NK-92 (cell line): ENCODE data around the gene PPP2R5E.

Experiments used
- DNase-seq: peaks from one replicate; lab custom pipeline; 2025; ENCODE audit not compliant: unreplicated experiment; lab: John Stamatoyannopoulos, UW

PPP2R5E gene

GRCh38 chr14:63435838-63436237 lies 107.3 kb downstream of the PPP2R5E start:
- no peak for DNase-seq

- DNase-seq = no peak
These were observed 108.0 kb downstream of the PPP2R5E start for GRCh38 chr14:63435204-63435603.

DNA sequence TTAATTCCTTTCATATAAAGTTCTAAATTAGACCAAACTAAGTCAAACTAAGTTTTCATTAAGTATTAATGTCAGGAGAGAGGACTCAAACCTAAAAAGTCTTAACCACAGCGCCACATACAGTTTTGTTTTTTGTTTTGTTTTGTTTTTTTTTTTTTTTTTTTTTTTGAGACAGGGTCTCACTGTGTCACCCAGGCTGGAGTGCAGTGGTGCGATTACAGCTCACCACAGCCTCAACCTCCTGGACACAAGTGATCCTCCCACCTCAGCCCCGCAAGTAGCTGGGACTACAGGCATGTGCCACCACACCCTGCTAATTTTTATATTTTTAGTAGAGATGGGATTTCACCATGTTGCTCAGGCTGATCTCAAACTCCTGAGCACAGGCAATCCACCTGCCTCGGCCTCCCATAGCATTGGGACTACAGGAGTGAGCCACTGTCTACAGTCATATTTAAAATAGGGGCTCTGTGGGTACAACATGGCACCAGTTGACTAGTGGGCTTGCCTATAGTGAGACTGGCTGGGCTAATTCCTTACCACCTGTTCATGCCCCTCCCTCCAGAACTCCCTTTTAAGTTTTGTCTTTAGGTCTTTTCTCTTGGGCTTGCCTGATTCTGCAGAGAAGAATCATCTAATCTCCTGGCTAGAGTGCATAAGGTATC lies 110.2 kb downstream of the PPP2R5E start:
- no peak for DNase-seq

DNA sequence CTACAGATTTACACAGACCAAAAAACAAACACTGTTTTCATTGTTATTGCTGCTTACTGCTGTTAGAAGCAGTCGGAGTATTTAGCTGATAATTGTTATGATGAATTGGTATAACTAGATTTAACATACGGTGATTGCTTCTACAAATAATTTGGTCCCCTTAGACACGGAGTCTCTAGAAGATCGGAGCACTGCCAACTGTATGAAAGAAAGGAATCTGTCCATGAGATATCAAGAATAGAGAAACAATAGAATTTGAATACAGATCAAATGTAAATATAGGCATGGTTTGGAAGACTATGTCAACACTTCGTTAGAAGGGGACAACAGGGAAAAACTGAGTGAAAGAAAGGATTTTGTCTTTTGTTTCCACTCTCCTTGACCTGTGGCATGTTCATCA lies 110.9 kb downstream of the PPP2R5E start:
- DNase-seq = no peak

DNA sequence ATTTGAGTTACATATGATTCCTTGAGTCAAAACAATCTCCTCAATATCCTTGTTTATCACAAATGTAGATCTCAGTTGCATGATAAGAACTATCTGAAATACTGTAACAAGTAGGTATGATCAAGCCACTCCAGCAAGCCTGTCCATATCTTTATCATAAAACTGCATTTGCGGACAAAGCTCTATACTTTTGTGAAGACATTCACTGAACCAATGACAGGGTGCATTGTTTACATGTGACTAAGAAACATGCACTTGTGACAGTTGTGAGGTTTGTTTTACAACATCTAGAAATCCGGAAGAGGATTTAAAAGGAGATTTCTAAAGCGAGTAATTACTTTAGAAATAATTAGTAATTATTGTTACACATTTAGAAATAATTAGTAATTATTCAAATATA lies 111.7 kb downstream of the PPP2R5E start:
- no peak for DNase-seq

GRCh38 chr14:63428486-63428885 lies 114.7 kb downstream of the PPP2R5E start:
- no peak for DNase-seq

GRCh38 chr14:63426838-63427352 lies 116.3 kb downstream of the PPP2R5E start:
- no peak for DNase-seq

DNA sequence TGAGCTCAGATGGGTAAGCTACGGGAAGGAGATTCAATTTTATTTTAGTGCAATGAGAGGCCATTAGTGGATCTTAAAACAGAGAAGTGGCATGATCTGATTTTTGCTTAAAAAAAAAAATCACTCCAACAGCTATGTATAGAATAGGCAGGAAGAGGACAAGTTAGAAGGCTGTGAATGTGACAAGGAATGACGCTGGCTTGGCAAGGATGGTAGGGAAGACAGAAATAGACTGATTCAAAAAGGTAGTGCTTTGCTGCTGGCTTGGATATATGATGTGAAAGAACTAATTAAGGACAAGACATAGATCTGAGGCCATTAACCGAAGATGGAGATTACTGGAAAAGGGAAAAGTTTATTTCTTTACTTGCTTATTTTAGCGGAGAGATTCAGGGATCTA lies 119.3 kb downstream of the PPP2R5E start:
- DNase-seq = no peak

GRCh38 chr14:63423381-63423780 lies 119.8 kb downstream of the PPP2R5E start:
- no peak for DNase-seq

DNA sequence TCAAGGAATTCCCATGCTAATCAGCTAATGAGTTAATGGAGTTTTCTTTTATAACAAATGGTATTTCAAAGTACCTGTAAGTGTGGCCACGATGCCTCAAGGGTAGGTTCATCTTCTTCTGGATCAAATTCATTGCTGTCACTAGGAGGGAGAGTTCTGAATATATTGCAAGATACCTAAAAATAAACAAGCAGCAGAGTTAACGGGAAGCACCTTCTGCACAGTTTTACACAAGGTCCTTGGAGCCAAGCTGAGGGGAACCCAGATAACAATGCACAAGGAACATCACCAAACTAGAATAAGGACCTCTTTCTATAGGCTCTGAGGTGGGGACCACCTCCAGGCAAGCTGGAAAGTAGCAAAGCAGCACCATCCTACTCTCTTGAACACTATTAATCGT lies 121.3 kb downstream of the PPP2R5E start:
- no peak for DNase-seq

DNA sequence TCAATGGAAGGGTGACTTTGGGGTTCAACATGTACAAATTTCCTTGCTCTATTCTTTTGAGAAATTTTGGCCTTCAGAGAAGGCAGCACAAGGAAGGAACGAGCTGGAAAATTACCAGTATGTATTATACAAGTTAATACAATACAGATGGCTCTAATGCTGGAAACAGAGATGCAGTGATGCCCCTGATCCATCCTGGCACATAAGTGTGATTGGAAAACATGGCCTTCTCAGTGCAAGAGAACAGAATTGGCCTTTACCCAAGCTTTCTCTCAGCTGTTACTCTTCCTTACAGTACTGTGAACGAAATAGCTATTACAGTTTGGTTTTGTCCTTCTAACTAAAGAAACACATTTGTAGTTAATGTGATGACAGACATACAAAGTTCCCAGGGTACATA lies 122.0 kb downstream of the PPP2R5E start:
- no peak for DNase-seq

DNA sequence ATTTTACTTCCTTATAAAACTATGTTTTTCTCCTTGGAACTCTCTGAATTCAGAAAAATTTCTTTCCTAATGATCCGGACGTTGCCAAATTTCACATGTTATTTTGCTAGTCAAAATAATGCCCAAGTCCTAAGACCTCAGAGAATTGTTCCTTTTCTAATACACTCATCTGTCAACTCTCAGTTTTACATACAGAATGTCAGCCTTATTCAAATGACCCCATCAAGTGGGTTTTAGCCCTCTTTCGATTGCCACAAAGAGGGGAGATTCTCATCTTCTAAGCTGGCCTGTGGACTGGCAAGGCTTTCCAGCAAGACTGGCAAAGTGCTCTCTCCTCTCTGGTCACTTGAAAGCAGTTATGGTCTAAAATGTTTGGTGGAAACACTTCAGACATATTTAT lies 125.2 kb downstream of the PPP2R5E start:
- no peak for DNase-seq

- DNase-seq = no peak
These were observed 130.2 kb downstream of the PPP2R5E start for GRCh38 chr14:63413009-63413408.

GRCh38 chr14:63406333-63406732 lies 136.8 kb downstream of the PPP2R5E start:
- no peak for DNase-seq

- DNase-seq = no peak
These were observed 137.5 kb downstream of the PPP2R5E start for GRCh38 chr14:63405715-63406114.

- no peak for DNase-seq
These were observed 138.3 kb downstream of the PPP2R5E start for GRCh38 chr14:63404906-63405305.

DNA sequence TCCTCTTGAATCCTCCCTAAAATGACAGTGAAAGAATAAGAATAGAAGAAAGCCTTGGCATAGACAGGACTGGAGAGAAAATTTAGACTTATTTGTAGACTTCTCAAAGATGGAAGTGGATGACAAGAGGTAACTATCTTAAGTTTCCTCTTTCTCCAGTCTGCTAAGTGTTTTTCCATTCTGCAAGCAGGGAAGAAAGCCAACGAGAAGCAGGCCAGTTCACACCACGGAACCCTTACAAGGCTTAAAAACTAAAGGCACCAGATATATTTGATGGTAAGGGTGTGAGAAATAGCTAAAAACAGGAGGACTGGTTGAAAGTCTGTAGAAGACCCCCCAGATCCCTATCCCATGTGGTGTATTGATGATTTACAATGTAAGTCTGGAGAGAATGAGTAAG lies 141.5 kb downstream of the PPP2R5E start:
- DNase-seq = no peak

DNA sequence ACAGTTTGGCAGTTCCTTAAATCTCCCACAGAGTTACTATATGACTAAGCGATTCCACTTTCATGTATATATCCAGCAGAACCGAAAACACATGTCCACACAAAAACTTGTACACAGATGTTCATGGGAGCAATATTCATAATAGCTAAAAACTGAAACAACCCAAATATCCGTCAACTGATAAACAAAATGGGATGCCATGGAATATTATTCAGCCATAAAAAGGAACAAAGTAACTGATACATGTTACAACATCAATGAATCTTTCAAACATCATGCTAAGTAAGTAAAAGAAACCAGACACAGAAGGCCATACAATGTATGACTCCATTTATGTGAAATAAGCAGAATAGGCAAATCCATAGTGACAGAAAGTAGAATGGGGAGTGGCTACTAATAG lies 144.2 kb downstream of the PPP2R5E start:
- DNase-seq = no peak

DNA sequence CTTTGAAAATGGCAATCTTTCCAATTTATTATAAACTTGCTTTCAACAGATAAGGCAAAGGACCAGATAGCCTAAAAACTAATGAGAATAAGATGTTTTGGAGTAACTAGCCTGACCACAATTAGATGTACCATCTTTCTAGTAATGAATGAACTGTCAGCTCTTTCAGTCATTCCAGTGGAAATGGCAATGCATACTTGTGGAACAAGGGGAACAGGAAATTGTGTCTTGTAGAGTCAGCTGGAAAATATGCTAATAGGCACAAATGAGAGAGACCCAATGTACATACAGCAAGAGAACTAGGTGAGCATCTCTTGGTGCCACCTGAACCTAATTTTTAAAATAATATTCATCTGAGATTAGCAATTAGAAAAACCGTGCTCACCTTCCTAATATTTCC lies 148.3 kb downstream of the PPP2R5E start:
- no peak for DNase-seq

DNA sequence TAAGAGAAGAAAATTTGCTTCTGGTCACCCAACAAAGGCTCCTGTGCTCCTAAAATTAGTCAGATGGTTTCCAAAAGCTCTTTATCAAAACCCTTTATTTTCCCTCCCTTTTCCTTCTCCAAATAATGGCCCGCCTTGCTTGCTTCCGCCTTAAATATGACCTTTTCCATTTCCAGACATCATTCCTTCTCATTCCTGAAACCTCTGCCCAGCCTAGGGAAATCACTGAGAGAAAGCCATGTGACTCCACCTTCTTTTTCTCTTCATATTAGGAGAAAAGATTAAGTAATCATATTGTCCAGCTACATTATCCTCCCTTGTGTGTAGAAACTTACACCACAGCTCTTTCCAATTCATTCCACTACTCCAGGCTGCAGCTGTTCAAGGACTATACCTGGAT lies 148.7 kb downstream of the PPP2R5E start:
- DNase-seq = no peak

DNA sequence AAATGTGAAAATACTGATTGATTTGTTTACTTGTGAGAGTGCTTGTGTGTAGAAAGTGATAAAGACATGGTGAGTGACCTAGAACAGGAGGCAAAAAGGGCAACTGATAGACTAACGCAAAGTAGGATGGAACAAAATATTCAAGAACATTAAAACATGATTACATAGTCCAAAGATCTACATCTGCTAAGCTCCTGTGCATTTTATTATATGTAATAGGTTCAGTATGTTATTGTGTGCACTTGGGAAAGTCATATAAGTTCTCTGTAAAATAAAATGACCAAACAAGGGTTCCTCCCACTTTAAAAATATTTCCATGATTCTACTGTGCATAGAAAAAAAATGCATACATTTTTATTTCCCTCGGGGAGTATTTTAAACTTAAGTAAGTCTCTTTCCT lies 150.2 kb downstream of the PPP2R5E start:
- no peak for DNase-seq

- DNase-seq = no peak
These were observed 150.9 kb downstream of the PPP2R5E start for GRCh38 chr14:63392236-63392635.

GRCh38 chr14:63388766-63389431 lies 154.3 kb downstream of the PPP2R5E start:
- no peak for DNase-seq
